GM12878 (cell line): ENCODE data around the gene FAIM.

Source experiments
- CTCF ChIP-seq, 3 experiments: IDR thresholded peaks in 2 of 3; conservative IDR thresholded peaks in 1 of 3; 2 replicates each; pipeline ENCODE4 v1.5.1; 2011; ENCODE audit warnings: low read depth in 3 of 3, low read length in 3 of 3, mild to moderate bottlenecking in 3 of 3, control low read depth in 2 of 3, moderate library complexity in 2 of 3, inconsistent platforms in 1 of 3, mixed read lengths in 1 of 3; ENCODE audit not compliant: control insufficient read depth in 2 of 3, insufficient read depth in 1 of 3; ENCODE audit errors: extremely low read depth in 1 of 3
- E4F1 ChIP-seq: fragments of 450-650 bp; IDR thresholded peaks from 2 replicates; pipeline ENCODE4 v1.6.1; 2018; ENCODE audit warnings: borderline replicate concordance, mild to moderate bottlenecking; ENCODE audit not compliant: partially characterized antibody
- NR2C2 ChIP-seq: IDR thresholded peaks from 2 replicates; pipeline ENCODE4 v1.6.1; 2011; ENCODE audit warnings: borderline replicate concordance, low read depth; ENCODE audit not compliant: control insufficient read depth, insufficient read length
- YY1 ChIP-seq: IDR thresholded peaks from 2 replicates; pipeline ENCODE4 v1.6.1; 2011; ENCODE audit warnings: low read depth, mild to moderate bottlenecking, low read length

- no peak for TF ChIP-seq CTCF (IDR thresholded peaks at IDR 0.05 in 2 of 3, conservative IDR thresholded peaks at IDR 0.05 in 1 of 3; ENCODE audit: control insufficient read depth in 2 of 3, extremely low read depth in 1 of 3, insufficient read depth in 1 of 3, low read depth in 3 of 3, low read length in 3 of 3)
- no peak for TF ChIP-seq YY1
- no peak for TF ChIP-seq E4F1
- TF ChIP-seq NR2C2, result no peak
Measured at GRCh38 chr3:138624518-138624917, 15.9 kb downstream of the FAIM start.
